Renal cortex interstitium (tissue), 11 donors: ENCODE results near the gene GPR183. TPM values are rescaled to one million over a fixed set of nuclear protein-coding genes. Genes with fewer than 3 reads are reported as not detected.

Source experiments
- DNase-seq, 11 donors: peaks; one replicate each; pipeline ENCODE4 v3.0.0-alpha.2; 2013; ENCODE audit warnings: low read depth in 9 of 11, low spot score in 4 of 11; ENCODE audit errors: extremely low read depth in 1 of 11
- polyA plus RNA-seq, 3 donors: library from polyadenylated mRNA; unstranded; fragments of 120-200 nt; gene quantifications; one replicate each; pipeline ENCODE4 v1.2.1, GENCODE V29; 2013; ENCODE audit not compliant: insufficient read length in 3 of 3

GPR183 gene
- polyA plus RNA-seq, 3 donors, result 2.6 to 3.6 (median 2.9) TPM

- DNase-seq, result no peak
Measured at GRCh38 chr13:99342723-99343315, 35.6 kb upstream of the GPR183 start.

DNA sequence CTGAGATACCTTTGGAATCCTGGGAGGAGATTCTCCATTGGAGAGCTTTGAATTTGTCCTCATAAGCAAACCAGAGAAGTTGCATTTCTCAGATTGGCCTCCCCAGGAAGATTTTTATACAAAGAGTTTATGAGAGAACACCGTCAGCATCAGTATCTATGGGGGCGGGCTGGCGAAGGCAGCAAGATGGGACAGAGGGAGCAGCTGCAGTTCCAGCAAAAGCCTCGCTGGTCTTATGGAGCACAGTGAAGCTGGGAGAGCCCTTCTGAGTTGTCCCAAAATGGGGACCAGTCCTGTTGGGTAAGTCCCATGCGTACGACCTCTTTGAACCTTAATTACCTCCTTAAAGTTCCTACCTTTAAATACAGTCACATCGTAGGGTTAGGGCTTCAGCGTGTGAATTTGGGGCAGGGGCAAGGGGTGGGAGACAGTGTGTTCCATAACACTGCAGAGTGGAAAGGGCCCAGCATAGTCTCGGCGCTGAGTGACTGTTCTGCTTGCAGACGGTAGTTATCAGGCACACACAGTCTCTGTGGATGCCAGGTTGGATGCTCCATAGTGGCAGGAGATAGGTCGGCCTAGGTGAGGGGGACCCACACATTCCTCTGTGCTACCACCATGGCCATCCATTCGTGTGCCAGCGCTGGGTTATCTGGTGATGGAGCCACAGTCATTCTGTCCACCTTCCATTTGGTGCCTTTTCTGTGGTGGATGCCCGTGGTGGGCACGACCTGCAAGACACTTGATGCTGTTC lies 34.9 kb upstream of the GPR183 start:
- no peak for DNase-seq

GRCh38 chr13:99340638-99341037 lies 33.4 kb upstream of the GPR183 start:
- no peak for DNase-seq

DNA sequence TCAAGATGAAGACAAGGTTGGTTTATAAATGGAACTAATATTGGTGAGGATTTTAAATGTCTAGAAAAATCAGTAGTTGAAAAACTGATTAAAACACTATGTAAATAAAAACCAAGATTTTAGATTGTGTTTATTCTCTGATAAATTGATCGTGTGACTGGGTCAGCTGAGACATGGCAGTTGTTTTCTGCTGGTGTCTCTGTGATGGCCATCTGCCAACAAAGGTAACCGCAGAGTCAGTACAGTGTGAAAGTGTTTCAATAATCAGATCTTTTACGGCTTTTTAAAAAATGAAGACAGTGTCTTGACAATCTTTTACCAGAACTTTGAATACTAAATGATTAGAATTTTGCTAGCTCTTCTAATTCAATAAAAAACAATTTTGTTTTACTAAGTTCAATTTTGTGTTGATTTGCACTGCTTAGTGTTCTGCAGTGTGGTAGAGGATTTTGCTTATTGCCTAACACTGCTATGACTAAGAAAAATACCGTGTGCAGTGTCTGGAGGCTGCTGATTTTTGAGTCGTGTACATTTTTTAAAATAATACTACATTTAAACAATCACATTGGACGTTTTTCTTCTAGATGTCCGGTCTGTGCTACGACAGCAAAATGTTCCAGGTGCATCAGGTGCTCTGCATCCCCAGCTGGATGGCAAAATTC lies 32.7 kb upstream of the GPR183 start:
- no peak for DNase-seq

- no peak for DNase-seq
Measured at GRCh38 chr13:99339230-99339721, 32.1 kb upstream of the GPR183 start.

DNA sequence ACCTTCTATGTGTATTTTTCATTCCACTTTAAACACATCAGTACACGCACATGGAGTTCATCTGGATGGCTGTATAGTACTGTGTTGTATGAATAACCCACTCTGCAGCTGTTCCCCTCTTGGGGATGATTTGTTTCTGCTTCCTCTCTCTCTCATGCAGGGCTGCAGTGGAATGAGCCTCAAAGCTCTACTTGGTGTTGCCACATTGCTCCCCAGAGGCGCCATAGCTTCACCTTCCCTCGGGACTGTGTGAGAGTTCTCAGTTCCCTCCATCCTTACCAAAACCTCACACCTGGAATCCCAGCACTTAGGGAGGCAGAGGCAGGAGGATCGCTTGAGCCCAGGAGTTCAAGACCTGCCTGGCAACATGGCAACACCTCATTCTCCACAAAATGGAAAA lies 28.4 kb upstream of the GPR183 start:
- no peak for DNase-seq

DNA sequence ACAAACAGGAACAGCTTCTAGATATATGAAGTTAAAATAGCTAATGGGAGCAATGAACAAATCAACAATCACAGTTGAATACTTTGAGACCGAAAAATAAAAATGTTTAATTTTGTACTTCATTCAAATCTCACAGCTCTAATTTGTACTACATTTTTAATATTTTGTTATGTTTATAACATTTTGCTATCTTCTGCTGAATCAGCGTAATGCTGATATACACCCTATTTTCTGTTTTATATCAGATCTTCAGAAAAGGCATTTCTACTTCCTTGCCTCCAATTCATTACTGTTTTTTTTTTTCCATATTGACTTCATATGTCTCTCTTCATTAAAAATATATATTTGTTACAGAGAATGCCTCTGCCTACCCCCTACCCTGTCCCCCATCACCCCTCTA lies 27.9 kb upstream of the GPR183 start:
- no peak for DNase-seq

DNA sequence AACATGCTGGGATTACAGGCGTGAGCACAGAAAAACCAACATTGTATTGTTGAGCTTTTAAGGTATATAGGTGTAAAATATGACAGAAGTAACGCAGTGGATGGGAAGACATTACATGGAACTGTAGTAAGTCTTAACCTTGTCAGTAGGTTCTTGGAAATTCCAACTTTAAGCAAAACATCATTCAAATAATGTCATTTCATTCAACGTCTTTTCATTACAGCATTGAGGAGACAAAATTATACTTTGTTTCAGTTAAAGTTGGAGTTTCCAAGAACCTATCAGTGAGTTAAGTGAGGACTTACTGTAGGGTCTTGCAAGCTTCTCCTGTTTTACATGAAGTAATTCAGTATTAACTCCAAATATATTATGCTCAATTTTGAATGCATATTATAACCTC lies 27.0 kb upstream of the GPR183 start:
- no peak for DNase-seq

DNA sequence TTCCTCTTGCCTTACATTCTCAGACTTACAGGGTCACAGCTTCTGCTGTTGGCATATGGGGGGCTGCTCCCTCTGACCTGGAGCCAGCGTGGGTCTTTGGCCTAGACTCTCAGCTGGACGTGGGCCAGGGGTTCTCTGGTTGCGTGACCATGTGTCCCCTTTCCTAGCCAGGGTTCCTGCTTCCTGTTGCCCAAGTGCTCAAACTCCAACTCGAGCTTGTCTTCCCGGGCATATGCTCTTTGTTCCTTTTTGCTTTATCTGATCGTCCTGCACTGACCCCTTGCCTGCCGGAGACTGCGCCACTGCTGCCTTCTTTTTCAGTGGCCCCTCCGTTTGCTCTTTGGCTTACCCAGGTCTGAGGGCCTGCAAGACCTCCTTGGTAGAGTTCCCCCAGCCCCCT lies 25.3 kb upstream of the GPR183 start:
- DNase-seq, result no peak

DNA sequence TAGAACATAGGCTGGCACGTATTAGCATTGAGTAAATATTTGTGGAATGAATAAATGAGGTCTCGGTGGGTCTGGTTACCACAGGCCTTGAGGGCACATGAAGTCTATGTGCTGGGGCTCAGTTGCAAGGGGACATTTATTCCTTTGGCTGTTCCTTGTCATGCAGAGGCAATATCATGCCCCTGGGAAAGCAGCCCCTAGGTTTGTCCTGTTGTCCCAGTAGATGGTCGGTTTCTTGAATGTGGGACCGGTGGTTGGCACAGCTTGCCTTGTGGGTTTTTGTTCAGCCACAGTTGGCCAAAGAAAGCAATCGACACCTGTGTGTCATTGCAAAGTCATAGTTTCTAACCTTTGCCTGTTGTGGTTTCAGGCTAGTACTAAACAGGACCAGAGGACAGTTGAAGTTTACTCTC lies 24.7 kb upstream of the GPR183 start:
- no peak for DNase-seq

GRCh38 chr13:99330942-99331341 lies 23.7 kb upstream of the GPR183 start:
- no peak for DNase-seq

DNA sequence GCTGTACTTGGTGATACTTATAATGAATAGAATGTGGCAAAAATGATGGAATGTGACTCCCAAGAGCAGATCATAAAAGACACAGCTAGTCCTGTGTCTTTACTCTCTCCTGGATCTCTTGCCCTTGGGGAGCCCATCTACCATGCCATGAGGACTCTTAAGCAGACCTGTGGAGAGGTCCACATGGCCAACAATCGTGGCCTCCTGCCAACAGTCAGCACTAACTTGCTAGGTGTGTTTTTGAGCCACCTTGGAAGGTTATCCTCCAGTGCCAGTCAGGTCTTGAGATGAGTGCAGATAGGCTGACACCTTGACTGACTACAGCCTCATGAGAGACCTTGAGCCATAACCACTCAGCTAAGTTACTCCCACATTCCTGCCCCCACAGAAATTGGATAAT lies 22.3 kb upstream of the GPR183 start:
- DNase-seq, result no peak

GRCh38 chr13:99327761-99328160 lies 20.6 kb upstream of the GPR183 start:
- no peak for DNase-seq

DNA sequence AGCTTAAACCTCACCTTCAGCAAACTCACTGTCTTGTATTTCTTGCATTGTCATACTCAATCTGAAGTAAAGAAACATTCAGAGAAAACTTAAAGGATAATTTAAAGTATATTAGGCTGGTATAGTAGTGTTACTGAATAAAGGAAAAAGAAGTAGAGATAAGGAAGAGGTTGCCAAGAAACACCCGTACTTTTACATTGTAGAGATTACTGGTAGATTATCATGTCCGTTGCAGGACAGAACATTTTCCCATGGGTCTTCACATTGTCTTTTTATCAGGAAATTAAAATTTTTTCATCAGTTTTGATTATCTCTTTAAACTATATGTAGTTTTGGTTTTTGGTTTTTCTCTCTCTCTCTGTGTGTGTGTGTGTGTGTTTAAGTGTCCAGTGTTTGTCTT lies 19.9 kb upstream of the GPR183 start:
- no peak for DNase-seq

DNA sequence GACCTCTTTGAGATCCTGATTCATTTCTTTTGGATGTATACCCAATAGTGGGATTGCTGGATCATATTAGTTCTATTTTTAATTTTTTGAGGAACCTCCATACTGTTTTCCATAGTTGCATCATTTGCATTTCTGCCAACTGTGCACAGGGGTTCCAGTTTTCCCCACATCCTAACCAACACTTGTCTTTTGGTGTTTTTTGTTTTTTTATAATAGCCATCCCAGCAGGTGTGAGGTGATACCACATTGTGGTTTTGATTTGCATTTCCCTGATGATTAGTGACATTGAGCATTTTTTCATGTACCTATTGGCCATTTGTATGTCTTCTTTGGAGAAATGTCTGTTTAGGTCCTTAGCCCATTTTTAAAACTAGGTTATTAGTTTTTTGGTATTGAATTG lies 18.8 kb upstream of the GPR183 start:
- no peak for DNase-seq

- no peak for DNase-seq
Measured at GRCh38 chr13:99323488-99323887, 16.3 kb upstream of the GPR183 start.

DNA sequence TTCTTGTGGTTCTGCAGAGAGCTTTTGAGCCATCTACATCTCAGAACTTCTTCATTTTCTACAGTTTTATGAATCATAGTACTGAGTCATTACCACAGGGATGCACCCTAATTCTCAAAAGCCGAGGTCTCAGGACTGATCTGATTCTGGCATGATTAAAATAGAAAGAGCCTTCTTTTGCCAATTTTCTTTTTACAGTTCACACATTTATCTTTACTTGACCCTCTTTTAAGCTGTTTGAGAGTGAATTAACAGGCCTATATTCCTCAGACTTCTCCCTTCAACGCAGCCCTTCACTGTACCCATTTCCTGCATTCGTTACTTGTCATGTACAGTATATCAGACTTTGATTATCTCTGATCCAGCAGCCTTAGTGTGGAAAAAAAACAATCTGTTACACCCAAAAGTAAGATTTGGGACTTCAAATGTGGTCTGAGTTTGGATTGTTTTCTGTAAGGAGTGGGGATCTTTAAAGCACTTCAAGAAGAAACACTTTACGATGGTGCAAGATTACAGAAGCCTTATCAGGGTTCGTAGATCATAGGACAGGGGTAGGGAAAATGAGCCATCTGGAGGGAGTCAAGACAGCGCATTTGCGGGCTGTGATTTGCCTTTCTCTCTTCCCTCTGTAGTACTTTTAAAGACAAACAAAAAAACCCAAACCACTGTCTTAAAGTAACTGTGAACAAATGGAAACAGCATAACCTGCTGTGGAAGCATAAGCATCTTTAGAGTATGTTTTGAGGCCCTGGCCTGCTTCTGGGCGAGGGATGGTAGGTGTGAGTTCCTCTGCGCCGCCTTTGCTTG lies 15.3 kb upstream of the GPR183 start:
- no peak for DNase-seq

GRCh38 chr13:99321709-99322108 lies 14.5 kb upstream of the GPR183 start:
- DNase-seq, result no peak

- DNase-seq, result peak in 1 of 11 donors; percentile 39
Measured at GRCh38 chr13:99320693-99321481, 13.7 kb upstream of the GPR183 start.
